HG03108 (cell line): Measurements from ENCODE around the gene CDH4.

Source experiments
- ATAC-seq: cut with Tn5 transposase; IDR thresholded peaks from one replicate; pipeline ENCODE4 v1.9.1; 2021; ENCODE audit warnings: moderate library complexity; ENCODE audit not compliant: unreplicated experiment

The CDH4 gene

DNA sequence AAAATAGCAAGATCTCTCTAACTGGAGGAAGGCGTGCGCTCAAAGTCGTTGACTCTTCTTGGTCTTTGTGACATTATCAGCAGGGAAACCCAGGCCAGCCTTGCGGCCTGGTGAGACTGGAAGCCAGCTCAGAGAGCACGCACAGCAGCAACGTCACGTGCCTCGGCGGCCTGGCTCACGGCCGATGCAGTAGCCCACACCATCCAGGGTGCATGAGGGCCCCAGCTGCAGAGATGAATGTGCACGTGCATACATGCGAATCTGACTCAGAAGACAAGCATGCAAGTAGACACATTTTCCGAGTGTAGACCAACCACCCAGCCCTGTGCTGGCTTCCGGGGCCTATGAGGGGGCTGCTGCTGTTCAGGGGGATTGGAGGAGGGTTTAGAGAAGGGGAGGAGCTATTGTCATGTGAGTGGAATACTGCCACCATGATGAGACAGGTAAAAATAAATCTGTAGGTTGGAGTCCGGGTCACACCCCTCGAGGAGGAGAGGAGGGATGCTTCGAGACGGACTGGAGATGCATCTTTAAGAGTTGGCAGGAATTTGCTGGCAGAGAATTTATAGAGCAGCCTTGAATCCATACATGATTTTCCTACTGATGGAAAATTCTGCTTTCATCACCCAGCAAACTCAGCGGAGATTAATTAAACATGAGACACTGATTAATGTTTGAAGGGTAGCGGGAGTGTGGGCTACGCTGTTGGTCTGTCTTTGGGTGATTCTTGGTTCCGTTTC lies 388.2 kb downstream of the CDH4 start:
- ATAC-seq = no peak

GRCh38 chr20:61640871-61641245 lies 388.8 kb downstream of the CDH4 start:
- no peak for ATAC-seq

DNA sequence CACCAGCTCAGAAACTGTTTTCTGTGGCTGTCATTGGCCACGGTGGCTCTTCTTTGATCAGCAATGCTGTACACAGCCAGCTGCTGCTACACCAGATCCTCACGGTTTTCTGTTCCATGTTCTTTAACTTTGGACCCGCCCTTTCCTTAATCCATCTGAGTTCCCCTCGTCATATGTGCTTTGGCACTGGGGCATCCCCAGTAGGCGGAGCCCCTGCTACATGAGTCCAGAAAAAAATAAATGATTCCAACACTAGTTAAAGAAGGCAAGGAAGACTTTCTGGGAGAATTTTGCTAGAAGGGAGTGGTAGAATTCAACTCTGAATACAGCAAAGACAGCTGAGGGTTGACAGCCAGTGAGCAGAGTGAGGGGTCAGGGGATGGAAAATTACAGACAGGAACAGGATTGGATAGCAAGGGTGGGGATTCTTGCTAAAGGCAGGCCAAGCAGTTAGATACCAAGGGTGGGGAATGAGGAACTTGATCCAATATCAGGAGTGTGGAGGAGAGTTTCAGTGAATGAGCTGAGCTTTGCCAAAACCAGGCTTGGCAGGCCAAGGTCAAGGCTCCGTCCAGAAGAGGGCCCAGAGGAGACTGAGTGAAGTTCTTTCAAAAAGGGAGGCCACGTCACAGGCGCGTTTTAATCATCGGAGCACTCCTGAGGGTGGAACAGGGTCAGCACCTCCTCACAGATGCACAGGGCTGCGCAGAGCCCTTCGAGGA lies 391.8 kb downstream of the CDH4 start:
- ATAC-seq = no peak

- no peak for ATAC-seq
Observed at GRCh38 chr20:61644378-61645076, 392.5 kb downstream of the CDH4 start.

GRCh38 chr20:61645732-61646131 lies 393.7 kb downstream of the CDH4 start:
- no peak for ATAC-seq

DNA sequence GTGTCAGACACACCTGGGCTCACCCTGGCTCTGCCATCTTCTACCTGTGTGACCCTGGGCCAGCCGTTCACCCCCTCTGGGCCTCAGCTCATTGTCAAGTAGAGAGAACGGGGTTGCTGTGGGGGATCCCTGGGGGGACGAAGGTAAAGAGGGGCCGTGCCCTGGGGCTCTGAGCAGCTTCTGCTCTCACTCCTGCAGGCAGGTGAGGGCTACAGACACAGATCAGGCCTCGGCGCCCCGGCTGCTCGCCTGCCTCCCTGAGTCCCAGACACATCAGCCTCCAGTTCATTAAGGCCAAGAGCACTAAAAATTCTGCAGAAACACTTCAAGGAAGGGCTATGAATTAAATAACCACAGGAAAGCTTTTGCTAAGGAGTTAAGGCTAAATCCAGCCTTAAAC lies 394.4 kb downstream of the CDH4 start:
- no peak for ATAC-seq

GRCh38 chr20:61646986-61647385 lies 394.9 kb downstream of the CDH4 start:
- ATAC-seq = no peak

- no peak for ATAC-seq
Observed at GRCh38 chr20:61647702-61648101, 395.6 kb downstream of the CDH4 start.

DNA sequence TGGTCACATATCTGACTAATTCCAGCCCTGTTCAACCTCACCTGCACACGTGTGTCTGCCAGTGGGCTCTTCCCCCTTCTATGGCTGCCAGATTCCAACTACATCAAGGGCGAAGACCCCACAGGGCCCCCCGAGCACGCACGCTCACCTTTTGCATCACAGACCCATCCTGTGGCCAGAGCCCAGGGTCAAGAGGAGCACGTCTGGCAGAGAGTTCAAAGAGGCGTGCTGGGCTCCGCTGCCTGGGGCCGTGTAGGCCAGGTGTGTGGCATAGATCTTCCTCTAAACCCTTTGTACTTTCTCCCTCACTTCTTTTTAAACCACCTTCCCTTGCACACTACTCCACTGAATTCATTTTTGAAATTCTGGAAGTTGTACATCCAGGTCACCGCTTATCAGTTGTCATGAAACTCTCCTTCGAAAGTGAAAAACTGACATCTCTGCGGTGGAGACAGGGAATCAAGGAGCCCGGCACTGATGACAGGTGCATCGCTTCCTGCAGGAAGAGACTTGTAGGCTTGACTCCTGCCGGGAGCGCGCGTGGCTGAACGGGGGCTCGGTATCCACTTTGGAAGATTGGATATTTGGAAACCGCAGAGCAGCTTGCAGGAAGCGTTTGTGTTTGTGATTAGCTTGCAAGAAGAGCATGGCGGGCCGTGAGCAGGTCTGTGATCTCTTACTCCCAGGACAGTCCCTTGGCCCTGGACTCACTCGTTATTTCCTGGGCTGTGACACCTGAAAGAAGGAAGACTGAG lies 397.2 kb downstream of the CDH4 start:
- no peak for ATAC-seq

- no peak for ATAC-seq
Observed at GRCh38 chr20:61649860-61650162, 397.8 kb downstream of the CDH4 start.

DNA sequence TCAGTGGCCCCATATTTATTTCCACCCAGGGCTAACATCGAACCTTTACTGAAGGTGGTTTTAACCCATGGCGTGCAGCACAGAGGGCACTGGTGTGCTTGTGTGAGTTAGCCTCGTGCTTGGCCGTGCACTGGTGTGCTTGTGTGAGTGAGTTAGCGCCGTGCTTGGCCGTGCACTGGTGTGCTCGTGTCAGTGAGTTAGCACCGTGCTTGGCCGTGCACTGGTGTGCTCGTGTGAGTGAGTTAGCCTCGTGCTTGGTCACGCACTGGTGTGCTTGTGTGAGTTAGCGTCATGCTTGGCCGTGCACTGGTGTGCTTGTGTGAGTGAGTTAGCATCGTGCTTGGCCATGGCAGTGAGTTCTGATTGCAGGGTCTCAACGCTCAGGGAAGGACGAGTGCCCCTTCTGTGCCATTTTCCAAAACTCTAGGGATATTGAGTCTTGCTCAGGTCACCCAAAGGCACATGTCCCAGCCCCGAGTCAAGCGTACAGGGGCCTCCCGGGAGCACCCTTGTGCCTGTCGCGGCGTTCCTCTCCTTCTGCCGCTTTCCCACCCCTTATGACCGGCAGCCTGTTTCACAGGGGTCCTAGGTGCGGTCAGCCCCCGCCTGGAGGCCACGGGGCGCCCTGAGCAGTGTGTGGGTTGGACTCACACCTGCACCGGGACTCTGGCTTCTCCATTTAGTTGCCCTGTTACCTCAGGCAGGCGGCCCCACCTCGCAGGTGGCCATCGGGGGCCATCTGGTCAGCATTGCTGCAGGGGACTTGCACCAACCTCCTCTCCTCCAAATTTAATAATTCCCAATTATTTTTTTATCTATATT lies 399.1 kb downstream of the CDH4 start:
- ATAC-seq = no peak

GRCh38 chr20:61652146-61652545 lies 400.1 kb downstream of the CDH4 start:
- ATAC-seq = no peak

DNA sequence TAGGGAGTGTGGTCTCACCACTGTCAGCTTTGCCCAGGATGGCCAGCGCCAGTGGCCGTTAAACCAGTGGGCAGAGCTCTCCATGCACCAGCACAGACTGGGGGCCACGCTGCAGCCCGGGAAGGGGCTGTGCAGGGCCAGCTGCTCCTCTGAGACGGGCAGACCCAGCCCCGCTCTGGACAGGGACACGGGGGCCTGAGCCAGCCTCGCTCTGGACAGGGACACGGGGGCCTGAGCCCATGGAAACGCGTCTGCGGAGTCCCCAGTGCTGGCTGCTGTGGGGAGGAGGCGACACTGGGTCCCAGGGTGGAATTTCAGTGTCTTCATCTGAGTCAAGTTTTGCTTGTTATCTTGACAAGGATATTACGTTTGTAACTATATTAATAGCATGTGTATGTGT lies 402.7 kb downstream of the CDH4 start:
- no peak for ATAC-seq

DNA sequence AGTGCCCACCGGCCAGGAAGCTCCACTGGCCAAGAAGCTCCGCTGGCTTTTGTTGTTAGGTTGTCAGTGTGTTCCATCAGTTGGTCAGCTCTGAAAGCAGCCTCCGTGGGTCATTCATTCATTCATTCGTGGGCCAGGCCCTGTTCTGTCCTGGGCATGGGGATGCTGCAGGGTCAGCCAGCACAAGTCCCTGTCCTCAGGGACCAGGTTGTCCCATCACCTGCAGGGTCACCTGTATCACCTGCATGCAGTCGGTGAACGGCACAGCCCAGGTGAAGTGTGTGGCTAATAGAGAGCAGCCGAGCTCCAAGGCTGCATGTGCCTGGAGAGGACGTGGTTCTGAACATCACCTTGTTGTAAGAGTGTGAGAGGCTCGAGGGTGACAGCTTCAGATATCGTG lies 403.5 kb downstream of the CDH4 start:
- no peak for ATAC-seq

DNA sequence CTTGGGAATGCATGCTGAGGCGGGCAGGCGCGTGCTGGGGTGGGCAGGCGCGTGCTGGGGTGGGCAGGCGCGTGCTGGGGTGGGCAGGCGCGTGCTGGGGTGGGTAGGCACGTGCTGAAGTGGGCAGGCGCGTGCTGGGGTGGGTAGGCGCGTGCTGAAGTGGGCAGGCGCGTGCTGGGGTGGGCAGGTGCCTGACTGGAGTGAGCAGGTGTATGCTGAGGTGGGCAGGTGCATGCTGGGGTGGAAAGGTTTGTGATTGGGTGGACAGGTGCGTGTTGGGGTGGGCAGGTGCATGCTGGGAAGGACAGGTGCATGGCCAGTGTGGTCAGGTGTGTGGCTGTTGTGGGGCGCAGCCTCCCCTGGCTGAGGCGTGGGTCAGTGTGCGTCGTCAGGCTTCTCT lies 404.1 kb downstream of the CDH4 start:
- no peak for ATAC-seq

DNA sequence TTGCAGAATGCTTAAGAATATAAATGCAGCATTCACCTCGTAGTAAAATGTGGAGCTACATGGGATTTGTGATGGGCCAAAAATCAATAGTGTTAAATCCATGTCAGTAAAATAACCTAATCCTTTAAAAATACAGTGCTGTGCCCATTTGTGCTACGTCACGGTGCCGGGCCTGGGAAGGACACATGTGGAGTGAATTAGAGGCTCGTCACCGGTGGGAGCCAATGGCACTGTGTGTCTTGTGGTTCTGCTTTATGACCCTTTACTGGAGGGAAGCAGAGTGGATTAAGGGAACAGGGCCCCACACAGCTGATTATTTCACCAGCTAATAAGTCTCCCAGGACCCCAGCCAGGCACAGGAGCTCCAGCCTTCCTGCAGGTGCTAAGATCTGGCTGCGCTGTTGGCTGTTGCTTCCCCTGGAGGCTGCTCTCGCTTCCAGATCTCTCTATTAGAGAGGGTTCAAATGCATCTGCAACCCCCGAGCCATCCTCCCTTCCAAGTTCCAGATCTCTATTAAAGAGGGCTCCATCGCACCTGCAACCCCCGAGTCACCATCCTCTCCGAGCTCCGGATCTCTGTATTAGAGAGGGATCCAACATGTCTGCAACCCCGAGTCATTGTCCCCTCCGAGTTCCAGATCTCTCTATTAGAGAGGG lies 405.8 kb downstream of the CDH4 start:
- no peak for ATAC-seq

- ATAC-seq = no peak
Observed at GRCh38 chr20:61658563-61658962, 406.5 kb downstream of the CDH4 start.

DNA sequence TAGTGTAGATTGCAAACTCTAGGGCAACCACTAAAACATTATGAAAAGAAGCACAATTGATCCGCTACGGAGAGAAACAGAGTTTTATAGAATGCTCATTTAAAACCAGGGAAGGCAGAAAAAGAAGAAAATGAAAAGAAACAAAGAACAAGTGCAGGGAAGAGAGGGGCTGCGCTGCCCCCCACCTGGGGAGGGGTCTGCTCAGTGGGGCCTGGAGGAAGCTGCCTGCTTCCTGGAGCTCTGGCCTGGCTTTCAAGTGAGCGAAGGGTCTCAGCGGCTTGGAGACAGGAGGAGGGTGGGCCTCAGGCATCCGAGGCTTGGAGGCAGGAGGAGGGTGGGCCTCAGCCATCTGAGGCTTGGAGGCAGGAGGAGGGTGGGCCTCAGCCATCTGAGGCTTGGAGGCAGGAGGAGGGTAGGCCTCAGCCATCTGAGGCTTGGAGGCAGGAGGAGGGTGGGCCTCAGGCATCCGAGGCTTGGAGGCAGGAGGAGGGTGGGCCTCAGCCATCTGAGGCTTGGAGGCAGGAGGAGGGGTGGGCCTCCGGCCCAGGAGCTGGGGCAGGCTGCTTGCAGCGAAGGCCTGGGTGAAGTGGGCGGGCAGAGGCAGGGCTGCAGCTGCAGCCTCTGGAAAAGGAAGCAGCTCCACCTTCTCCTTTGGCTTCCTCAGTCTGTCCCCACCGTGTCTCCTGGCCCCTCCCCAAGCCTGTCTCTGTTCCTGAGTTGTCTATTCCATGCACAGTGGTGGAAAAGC lies 407.4 kb downstream of the CDH4 start:
- ATAC-seq = no peak

DNA sequence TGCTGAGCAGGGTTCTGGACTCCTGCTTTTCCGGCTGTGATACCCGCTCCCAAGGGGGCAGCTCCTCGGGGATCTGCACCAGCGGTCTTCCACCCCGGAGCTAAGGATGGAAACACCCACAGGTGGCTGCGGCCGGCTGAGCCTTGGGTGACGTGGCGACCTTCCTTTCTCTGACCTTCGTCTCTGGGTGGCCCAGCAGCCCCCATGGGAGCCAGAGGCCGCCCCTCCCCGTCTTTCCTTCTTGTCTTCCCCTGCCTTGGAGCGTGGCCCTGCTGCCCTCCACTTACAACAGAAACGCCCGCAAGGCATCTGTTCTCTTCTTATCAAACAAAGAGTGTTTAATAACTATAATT lies 407.9 kb downstream of the CDH4 start:
- no peak for ATAC-seq

GRCh38 chr20:61660559-61660958 lies 408.5 kb downstream of the CDH4 start:
- no peak for ATAC-seq
